ENCODE measurements around the gene CLCA1. TPM values are rescaled to one million over a fixed set of nuclear protein-coding genes. Genes with fewer than 3 reads are reported as not detected.

Gene CLCA1
- total RNA-seq, 1 experiment from 2014 or later: not detected

DNA sequence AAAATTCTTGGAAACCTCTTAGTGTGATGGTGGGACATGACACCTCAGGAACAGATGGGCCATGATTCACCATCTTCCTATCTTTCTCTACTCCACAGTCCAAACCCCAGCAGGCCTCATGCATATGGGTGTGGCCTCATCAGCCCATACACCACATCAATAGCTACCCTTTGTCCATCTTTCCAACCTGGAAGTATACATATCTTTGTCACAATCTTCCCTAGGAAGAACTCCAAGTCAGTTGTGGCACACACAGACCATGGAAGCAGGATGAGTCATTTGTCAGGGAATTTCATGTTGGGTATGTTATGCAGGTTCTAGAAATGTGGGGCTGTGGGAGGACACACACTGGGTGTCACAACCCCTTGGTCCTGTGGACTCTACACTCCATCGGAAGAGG lies 47.6 kb downstream of the CLCA1 start:
- Histone ChIP-seq H3K79me2 (ENCODE audit: low read length) (no peaks in the 10 kb centered on the region), H3K4me1 (ENCODE audit: insufficient read depth, low read length) (peaks cover 13% of the 10 kb centered on the region), H2AFZ (ENCODE audit: low read length) (no peak overlapping the region), H3F3A (ENCODE audit: low read length, unreplicated experiment) (no peaks in the 10 kb centered on the region), H3K9me2 (replicated peaks; ENCODE audit: low read length) (no peaks in the 10 kb centered on the region), H3K4me2 (ENCODE audit: low read length) (no peak overlapping the region), H3K9me3 (ENCODE audit: low read length) (no peaks in the 10 kb centered on the region), H3K36me3 (ENCODE audit: low read depth, low read length) (no peaks in the 10 kb centered on the region), H4K20me1 (ENCODE audit: low read length) (no peaks in the 10 kb centered on the region), H3K27ac (ENCODE audit: low read length) (no peak overlapping the region), H3K9ac (ENCODE audit: low read length) (no peak overlapping the region), H3K27me3 (ENCODE audit: low read length) (0 out of 2 replicates have a peak, but pooled peaks cover 6% of the 10 kb centered on the region), H3K4me3 (ENCODE audit: low read length) (no peak overlapping the region)
- no peak for ATAC-seq
- peak; percentile 21 for DNase-seq
- intact Hi-C loops (cut with micrococcal nuclease): no loop called here
- TF ChIP-seq, protein P1, sequence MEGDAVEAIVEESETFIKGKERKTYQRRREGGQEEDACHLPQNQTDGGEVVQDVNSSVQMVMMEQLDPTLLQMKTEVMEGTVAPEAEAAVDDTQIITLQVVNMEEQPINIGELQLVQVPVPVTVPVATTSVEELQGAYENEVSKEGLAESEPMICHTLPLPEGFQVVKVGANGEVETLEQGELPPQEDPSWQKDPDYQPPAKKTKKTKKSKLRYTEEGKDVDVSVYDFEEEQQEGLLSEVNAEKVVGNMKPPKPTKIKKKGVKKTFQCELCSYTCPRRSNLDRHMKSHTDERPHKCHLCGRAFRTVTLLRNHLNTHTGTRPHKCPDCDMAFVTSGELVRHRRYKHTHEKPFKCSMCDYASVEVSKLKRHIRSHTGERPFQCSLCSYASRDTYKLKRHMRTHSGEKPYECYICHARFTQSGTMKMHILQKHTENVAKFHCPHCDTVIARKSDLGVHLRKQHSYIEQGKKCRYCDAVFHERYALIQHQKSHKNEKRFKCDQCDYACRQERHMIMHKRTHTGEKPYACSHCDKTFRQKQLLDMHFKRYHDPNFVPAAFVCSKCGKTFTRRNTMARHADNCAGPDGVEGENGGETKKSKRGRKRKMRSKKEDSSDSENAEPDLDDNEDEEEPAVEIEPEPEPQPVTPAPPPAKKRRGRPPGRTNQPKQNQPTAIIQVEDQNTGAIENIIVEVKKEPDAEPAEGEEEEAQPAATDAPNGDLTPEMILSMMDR (conservative IDR thresholded peaks at IDR 0.05; ENCODE audit: low read depth, low read length): no peak
- TF ChIP-seq EZH2phosphoT487 (IDR thresholded peaks at IDR 0.05; ENCODE audit: borderline replicate concordance, low read length) (no peak), EZH2 (IDR thresholded peaks at IDR 0.05; ENCODE audit: low read length, unreplicated experiment) (no peak)
- BruUV-seq (replicated peaks): no TSS peak
- POLR2A ChIA-PET (ENCODE audit: unreplicated experiment): no interaction called here
- CTCF ChIA-PET: no interaction called here

DNA sequence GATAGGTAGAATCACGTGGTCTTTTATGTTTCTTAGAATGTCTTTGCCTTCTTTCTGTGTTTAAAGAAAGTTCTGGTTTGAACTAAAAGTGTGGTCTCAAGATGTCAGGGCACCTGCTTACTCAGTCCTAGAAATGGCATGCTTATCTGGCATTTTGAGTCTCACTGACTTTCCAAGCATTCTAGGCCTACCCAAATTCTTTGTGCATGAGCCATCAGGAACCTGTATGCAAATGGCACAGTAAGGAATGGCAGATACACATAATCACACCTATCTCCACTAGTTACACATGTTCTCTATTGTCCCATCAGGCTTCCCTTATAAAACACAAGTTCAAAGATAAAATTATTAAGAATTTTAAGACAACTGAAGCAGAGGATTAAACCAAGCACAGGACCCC lies 48.6 kb downstream of the CLCA1 start:
- BruUV-seq (replicated peaks): no TSS peak
- peaks cover 13% of the 10 kb centered on the region for H3K4me1 ChIP-seq (ENCODE audit: insufficient read depth, low read length)
- no peak overlapping the region for H2AFZ ChIP-seq (ENCODE audit: low read length)
- H3F3A ChIP-seq (ENCODE audit: low read length, unreplicated experiment): no peaks in the 10 kb centered on the region
- no peaks in the 10 kb centered on the region for H4K20me1 ChIP-seq (ENCODE audit: low read length)
- intact Hi-C loops (cut with micrococcal nuclease): no loop called here
- no peak overlapping the region for H3K9ac ChIP-seq (ENCODE audit: low read length)
- ATAC-seq (peak; percentile 51; the same call in 1 of the 2 replicates), DNase-seq (peak; percentile 76)
- no peaks in the 10 kb centered on the region for H3K36me3 ChIP-seq (ENCODE audit: low read depth, low read length)
- TF ChIP-seq EZH2 (IDR thresholded peaks at IDR 0.05; ENCODE audit: low read length, unreplicated experiment): no peak
- no peak for TF ChIP-seq EZH2phosphoT487 (IDR thresholded peaks at IDR 0.05; ENCODE audit: borderline replicate concordance, low read length)
- TF ChIP-seq, protein P1 (conservative IDR thresholded peaks at IDR 0.05; ENCODE audit: low read depth, low read length): no peak
- H3K27ac ChIP-seq (ENCODE audit: low read length): no peak overlapping the region
- POLR2A ChIA-PET (ENCODE audit: unreplicated experiment): no interaction called here
- H3K9me2 ChIP-seq (replicated peaks; ENCODE audit: low read length): no peaks in the 10 kb centered on the region
- H3K27me3 ChIP-seq (ENCODE audit: low read length): 0 out of 2 replicates have a peak, but pooled peaks cover 6% of the 10 kb centered on the region
- H3K4me2 ChIP-seq (ENCODE audit: low read length): no peak overlapping the region
- H3K4me3 ChIP-seq (ENCODE audit: low read length): no peak overlapping the region
- no peaks in the 10 kb centered on the region for H3K9me3 ChIP-seq (ENCODE audit: low read length)
- no peaks in the 10 kb centered on the region for H3K79me2 ChIP-seq (ENCODE audit: low read length)
- CTCF ChIA-PET: no interaction called here

DNA sequence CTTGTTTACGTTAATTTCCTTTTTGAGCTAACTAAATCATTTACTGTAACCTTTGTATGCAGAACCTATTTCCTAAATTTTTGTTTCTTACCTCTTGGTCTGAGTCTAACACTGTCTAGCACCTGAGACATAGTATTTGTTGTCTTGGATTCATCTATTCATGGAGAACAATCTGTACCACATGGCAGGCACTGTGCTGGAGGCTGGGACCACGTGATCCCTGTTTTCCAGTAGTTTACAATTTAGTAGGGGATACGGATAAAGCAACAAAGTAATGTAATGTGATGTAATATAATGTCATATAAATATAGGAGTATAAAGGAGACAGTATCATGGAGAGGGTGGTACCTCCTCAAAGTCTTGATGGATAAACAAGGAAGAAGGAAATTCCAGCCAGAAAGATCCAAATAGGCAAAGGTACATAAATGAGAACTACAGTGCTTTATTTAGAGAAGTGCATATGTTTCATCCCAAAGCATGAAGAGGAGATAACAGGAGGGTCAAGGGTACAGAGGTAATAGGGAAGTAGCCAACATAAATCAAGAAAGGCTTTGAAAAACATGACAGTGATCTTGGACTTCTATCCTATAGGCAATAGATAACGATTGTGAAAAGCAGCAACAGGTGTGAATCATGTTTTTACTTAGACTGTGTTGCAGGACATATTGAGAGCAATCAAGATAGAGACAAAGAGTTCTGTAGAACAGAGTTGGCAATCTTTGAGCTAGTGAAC lies 52.2 kb downstream of the CLCA1 start:
- Histone ChIP-seq H3K9me2 (replicated peaks; ENCODE audit: low read length) (no peaks in the 10 kb centered on the region), H3K9me3 (ENCODE audit: low read length) (no peaks in the 10 kb centered on the region), H3K4me1 (ENCODE audit: insufficient read depth, low read length) (peaks cover 13% of the 10 kb centered on the region), H3F3A (ENCODE audit: low read length, unreplicated experiment) (no peaks in the 10 kb centered on the region), H3K36me3 (ENCODE audit: low read depth, low read length) (no peaks in the 10 kb centered on the region), H3K27ac (ENCODE audit: low read length) (no peak overlapping the region), H4K20me1 (ENCODE audit: low read length) (no peaks in the 10 kb centered on the region), H3K27me3 (ENCODE audit: low read length) (0 out of 2 replicates have a peak, but pooled peaks cover 6% of the 10 kb centered on the region), H3K4me2 (ENCODE audit: low read length) (no peak overlapping the region), H2AFZ (ENCODE audit: low read length) (no peak overlapping the region), H3K79me2 (ENCODE audit: low read length) (no peaks in the 10 kb centered on the region), H3K9ac (ENCODE audit: low read length) (no peak overlapping the region), H3K4me3 (ENCODE audit: low read length) (no peak overlapping the region)
- POLR2A ChIA-PET (ENCODE audit: unreplicated experiment): no interaction called here
- TF ChIP-seq EZH2phosphoT487 (IDR thresholded peaks at IDR 0.05; ENCODE audit: borderline replicate concordance, low read length) (no peak), EZH2 (IDR thresholded peaks at IDR 0.05; ENCODE audit: low read length, unreplicated experiment) (no peak)
- TF ChIP-seq, protein P1 (conservative IDR thresholded peaks at IDR 0.05; ENCODE audit: low read depth, low read length): no peak
- DNase-seq (no peak), ATAC-seq (no peak)
- intact Hi-C loops (cut with micrococcal nuclease): no loop called here
- CTCF ChIA-PET: interaction anchor here (0.7 kb wide), 1 partner anchor 1018 kb away, joined by 4 read pairs; no protein-coding TSS in a partner anchor
- no TSS peak for BruUV-seq (replicated peaks)
